IMR-90 (cell line): Measurements from ENCODE around the gene KRT73. TPM values are rescaled to one million over a fixed set of nuclear protein-coding genes. Genes with fewer than 3 reads are reported as not detected.

Source experiments
- ATAC-seq: fragments of 200-7000 bp; cut with Tn5 transposase; 2 replicates; pipeline ENCODE4 v1.9.1; 2020; ENCODE audit warnings: low read depth, mild to moderate bottlenecking, moderate library complexity
- BruUV-seq: library from RNA; stranded (reverse); fragments of 400-500 nt; replicated peaks from 2 replicates; lab custom pipeline; 2021; lab: Mats Ljungman, UMichigan
- CTCF ChIA-PET: fragments of 300-600 bp; formaldehyde crosslinking; extraction: SDS; loops from one replicate; lab custom pipeline; 2021; ENCODE audit warnings: antibody characterized with exemption; lab: Yijun Ruan, JAX
- POLR2A ChIA-PET: fragments of 300-600 bp; sonication (Branson Sonifier 250); formaldehyde crosslinking; loops from one replicate; lab custom pipeline; 2022; ENCODE audit warnings: antibody characterized with exemption; ENCODE audit not compliant: unreplicated experiment; lab: Charles Lee
- DNase-seq: peaks from one replicate; pipeline ENCODE4 v3.0.0; 2013
- H2AFZ ChIP-seq: replicated peaks from 2 replicates; pipeline ENCODE3; 2013; ENCODE audit warnings: low read length, mild to moderate bottlenecking; ENCODE audit not compliant: poor library complexity
- H2AK5ac ChIP-seq: 2 replicates; pipeline ENCODE4 v1.6.1; 2013; ENCODE audit warnings: low read depth, low read length, inconsistent platforms
- H2AK9ac ChIP-seq: replicated peaks from 2 replicates; pipeline ENCODE3; 2013; ENCODE audit warnings: mild to moderate bottlenecking, low read depth, low read length, moderate library complexity; ENCODE audit not compliant: poor library complexity
- H2BK120ac ChIP-seq: 2 replicates; pipeline ENCODE4 v1.6.1; 2013; ENCODE audit warnings: low read depth, low read length, inconsistent platforms
- H2BK15ac ChIP-seq: 3 replicates; pipeline ENCODE4 v1.6.1; 2013; ENCODE audit warnings: low read depth, low read length, inconsistent platforms
- H2BK20ac ChIP-seq: 2 replicates; pipeline ENCODE4 v1.6.1; 2013; ENCODE audit warnings: low read depth, mild to moderate bottlenecking, inconsistent platforms, low read length, moderate library complexity
- H2BK5ac ChIP-seq: 2 replicates; pipeline ENCODE4 v1.6.1; 2013; ENCODE audit warnings: mild to moderate bottlenecking, low read depth, low read length, inconsistent platforms; ENCODE audit not compliant: poor library complexity, severe bottlenecking
- H3K14ac ChIP-seq: replicated peaks from 2 replicates; pipeline ENCODE4 v1.6.1; 2013; ENCODE audit warnings: low read depth, low read length, inconsistent platforms
- H3K18ac ChIP-seq: 2 replicates; pipeline ENCODE4 v1.6.1; 2013; ENCODE audit warnings: low read depth, low read length, control low read depth
- H3K23ac ChIP-seq: 2 replicates; pipeline ENCODE4 v1.6.1; 2013; ENCODE audit warnings: low read depth, low read length, inconsistent platforms
- H3K27ac ChIP-seq: 2 replicates; pipeline ENCODE4 v1.5.1; 2013; ENCODE audit warnings: mild to moderate bottlenecking, control low read depth, low read length; ENCODE audit not compliant: insufficient read depth
- H3K27me3 ChIP-seq: 2 replicates; pipeline ENCODE4 v1.6.1; 2013; ENCODE audit warnings: low read length; ENCODE audit not compliant: control insufficient read depth, insufficient read depth
- H3K36me3 ChIP-seq: 2 replicates; pipeline ENCODE4 v1.6.1; 2013; ENCODE audit warnings: low read length, mixed read lengths; ENCODE audit not compliant: control insufficient read depth, insufficient read depth
- H3K4ac ChIP-seq: 2 replicates; pipeline ENCODE4 v1.6.1; 2013; ENCODE audit warnings: low read depth, low read length, inconsistent platforms
- H3K4me1 ChIP-seq: 2 replicates; pipeline ENCODE4 v1.6.1; 2013; ENCODE audit warnings: low read length, mixed read lengths; ENCODE audit not compliant: control insufficient read depth, insufficient read depth
- H3K4me2 ChIP-seq: 2 replicates; pipeline ENCODE4 v1.6.1; 2013; ENCODE audit warnings: low read depth, mild to moderate bottlenecking, control low read depth, low read length, moderate library complexity
- H3K4me3 ChIP-seq: 2 replicates; pipeline ENCODE4 v1.5.1; 2013; ENCODE audit warnings: low read depth, mild to moderate bottlenecking, control low read depth, low read length, moderate library complexity; ENCODE audit not compliant: insufficient read depth
- H3K56ac ChIP-seq: 2 replicates; pipeline ENCODE4 v1.6.1; 2013; ENCODE audit warnings: low read length, inconsistent platforms; ENCODE audit not compliant: insufficient read depth; ENCODE audit errors: extremely low read depth
- H3K79me1 ChIP-seq, 2 experiments: 2 replicates each; pipeline ENCODE4 v1.6.1; 2013; ENCODE audit warnings: low read length in 2 of 2, inconsistent platforms in 1 of 2, low read depth in 1 of 2
- H3K9ac ChIP-seq: 2 replicates; pipeline ENCODE4 v1.6.1; 2013; ENCODE audit warnings: low read depth, low read length, control low read depth
- H3K9me1 ChIP-seq: 2 replicates; pipeline ENCODE4 v1.6.1; 2013; ENCODE audit warnings: low read length, inconsistent platforms; ENCODE audit not compliant: insufficient read depth
- H3K9me3 ChIP-seq: 2 replicates; pipeline ENCODE4 v1.6.1; 2013; ENCODE audit warnings: low read length; ENCODE audit not compliant: control insufficient read depth, insufficient read depth
- H4K20me1 ChIP-seq: 2 replicates; pipeline ENCODE4 v1.6.1; 2013; ENCODE audit warnings: low read length, inconsistent platforms; ENCODE audit not compliant: insufficient read depth
- H4K5ac ChIP-seq: 2 replicates; pipeline ENCODE4 v1.6.1; 2013; ENCODE audit warnings: mild to moderate bottlenecking, low read depth, low read length, control low read depth
- H4K8ac ChIP-seq, 2 experiments: 2 replicates each; pipeline ENCODE4 v1.6.1; 2013; ENCODE audit warnings: low read depth in 2 of 2, low read length in 2 of 2, control low read depth in 1 of 2, inconsistent platforms in 1 of 2
- H4K91ac ChIP-seq: 2 replicates; pipeline ENCODE4 v1.6.1; 2013; ENCODE audit warnings: low read depth, low read length, inconsistent platforms; ENCODE audit not compliant: insufficient read depth
- BHLHE40 ChIP-seq: fragments of 150-350 bp; IDR thresholded peaks from 2 replicates; pipeline ENCODE4 v1.6.1; 2016; ENCODE audit warnings: mild to moderate bottlenecking, low read depth, low read length
- CEBPB ChIP-seq: IDR thresholded peaks from 2 replicates; pipeline ENCODE4 v1.6.1; 2012; ENCODE audit warnings: low read depth, low read length, improper control_type of control experiment
- MAZ ChIP-seq: IDR thresholded peaks from 2 replicates; pipeline ENCODE4 v1.6.1; 2012; ENCODE audit warnings: low read depth, mild to moderate bottlenecking, low read length, improper control_type of control experiment, moderate library complexity, borderline replicate concordance
- MXI1 ChIP-seq: IDR thresholded peaks from 2 replicates; pipeline ENCODE4 v1.6.1; 2012; ENCODE audit warnings: low read depth, mild to moderate bottlenecking, low read length, moderate library complexity, borderline replicate concordance
- RAD21 ChIP-seq: IDR thresholded peaks from 2 replicates; pipeline ENCODE4 v1.6.1; 2012; ENCODE audit warnings: low read length, improper control_type of control experiment
- RCOR1 ChIP-seq: IDR thresholded peaks from 2 replicates; pipeline ENCODE4 v1.6.1; 2012; ENCODE audit warnings: mild to moderate bottlenecking, low read length, improper control_type of control experiment; ENCODE audit not compliant: insufficient replicate concordance
- WGBS, 2 experiments: methylation state at CpG; one replicate each; pipeline versions ENCODE4 v1.1.5 to v1.1.7; 2013; ENCODE audit warnings: missing lambda C conversion rate in 2 of 2; ENCODE audit not compliant: insufficient read length in 1 of 2; ENCODE audit errors: extremely low coverage in 2 of 2; 5-methylcytosine and 5-hydroxymethylcytosine counted together
- dilution Hi-C: fragments of 300-500 bp; cut with HindIII; formaldehyde crosslinking; loops from one replicate; pipeline ENCODE4 v1.14.3; 2018; ENCODE audit warnings: low sequenced_read_pairs; ENCODE audit not compliant: unreplicated experiment
- in situ Hi-C: fragments of 300-500 bp; cut with MboI; formaldehyde crosslinking; loops from 3 replicates; pipeline ENCODE4 v1.14.3; 2019; ENCODE audit warnings: low sequenced_read_pairs, inconsistent platforms, mixed read lengths
- intact Hi-C: fragments of 100-400 bp; cut with micrococcal nuclease; formaldehyde crosslinking; loops from 2 replicates; pipeline ENCODE4 v1.10.0; 2022
- polyA plus RNA-seq, 3 experiments: library from polyadenylated mRNA; depleted of rRNA; stranded (reverse); fragments of >200 nt; gene quantifications; 2 replicates each; pipeline ENCODE4 v1.2.3, GENCODE V29; 2012; ENCODE audit warnings: low replicate concordance in 1 of 3
- total RNA-seq: library from RNA; depleted of rRNA; stranded (reverse); fragments of >200 nt; gene quantifications from 2 replicates; pipeline ENCODE4 v1.2.3, GENCODE V29; 2012
- TF ChIP-seq, protein P1 (sequence below): fragments of 150-350 bp; IDR thresholded peaks from 2 replicates; pipeline ENCODE4 v1.6.1; 2016; ENCODE audit warnings: low read depth, mild to moderate bottlenecking, low read length, moderate library complexity, borderline replicate concordance

KRT73 gene
- total and polyA plus RNA-seq, 2 of the 4 experiments (the other 2 are of a cell fraction) = not detected

DNA sequence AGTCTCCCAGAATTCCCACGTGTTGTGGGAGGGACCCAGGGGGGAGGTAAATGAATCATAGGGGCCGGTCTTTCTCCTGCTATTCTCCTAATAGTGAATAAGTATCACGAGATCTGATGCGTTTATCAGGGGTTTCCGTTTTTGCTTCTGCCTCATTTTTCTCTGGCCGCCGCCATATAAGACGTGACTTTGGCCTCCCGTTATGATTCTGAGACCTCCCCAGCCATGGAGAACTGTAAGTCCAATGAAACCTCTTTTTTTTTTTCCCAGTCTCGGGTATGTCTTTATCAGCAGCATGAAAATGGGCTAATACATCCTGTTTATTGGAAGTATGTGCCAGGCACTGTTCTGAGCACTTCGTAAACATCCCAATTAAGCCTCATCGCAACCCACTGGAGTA lies 17.9 kb downstream of the KRT73 start:
- TF ChIP-seq MAZ = no peak
- no peak for TF ChIP-seq CEBPB
- TF ChIP-seq, protein P1, sequence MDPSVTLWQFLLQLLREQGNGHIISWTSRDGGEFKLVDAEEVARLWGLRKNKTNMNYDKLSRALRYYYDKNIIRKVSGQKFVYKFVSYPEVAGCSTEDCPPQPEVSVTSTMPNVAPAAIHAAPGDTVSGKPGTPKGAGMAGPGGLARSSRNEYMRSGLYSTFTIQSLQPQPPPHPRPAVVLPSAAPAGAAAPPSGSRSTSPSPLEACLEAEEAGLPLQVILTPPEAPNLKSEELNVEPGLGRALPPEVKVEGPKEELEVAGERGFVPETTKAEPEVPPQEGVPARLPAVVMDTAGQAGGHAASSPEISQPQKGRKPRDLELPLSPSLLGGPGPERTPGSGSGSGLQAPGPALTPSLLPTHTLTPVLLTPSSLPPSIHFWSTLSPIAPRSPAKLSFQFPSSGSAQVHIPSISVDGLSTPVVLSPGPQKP = no peak
- TF ChIP-seq RAD21 = no peak
- no peak for TF ChIP-seq BHLHE40
- no peak for TF ChIP-seq RCOR1
- no peak for TF ChIP-seq MXI1
- POLR2A ChIA-PET = no interaction called here

More for the DNA sequence above, 17.9 kb downstream of the KRT73 start:
- no peaks in the 10 kb centered on the region for H3K9me1 ChIP-seq
- no peak overlapping the region for H2BK20ac ChIP-seq
- no peak overlapping the region for H4K5ac ChIP-seq
- H2BK5ac ChIP-seq = no peak overlapping the region
- no peak overlapping the region for H2BK120ac ChIP-seq
- H3K4me2 ChIP-seq = no peak overlapping the region
- DNase-seq (no peak), ATAC-seq (no peak)
- no peak overlapping the region for H3K9ac ChIP-seq
- CTCF ChIA-PET = no interaction called here
- no peaks in the 10 kb centered on the region for H3K36me3 ChIP-seq
- intact Hi-C loops = no loop called here
- H3K4me1 ChIP-seq = no peaks in the 10 kb centered on the region
- H3K18ac ChIP-seq = no peak overlapping the region
- no peaks in the 10 kb centered on the region for H3K9me3 ChIP-seq
- no peak overlapping the region for H3K4ac ChIP-seq
- no peaks in the 10 kb centered on the region for H4K20me1 ChIP-seq
- no peak overlapping the region for H2BK15ac ChIP-seq
- H3K56ac ChIP-seq = no peak overlapping the region
- H3K14ac ChIP-seq = no peak overlapping the region
- in situ Hi-C loops = no loop called here
- no peak overlapping the region for H2AK5ac ChIP-seq
- no peak overlapping the region for H4K8ac ChIP-seq
- no peak overlapping the region for H3K23ac ChIP-seq
- no peak overlapping the region for H3K27ac ChIP-seq
- H3K4me3 ChIP-seq = no peak overlapping the region
- peaks cover 37% of the 10 kb centered on the region for H3K27me3 ChIP-seq
- no peaks in the 10 kb centered on the region for H3K79me1 ChIP-seq
- H2AK9ac ChIP-seq = no peak overlapping the region
- dilution Hi-C loops = no loop called here
- BruUV-seq = no TSS peak
- WGBS, 2 experiments = 100% methylated on average over 1 of the region's 12 CpGs; no CpG with 5 or more reads in 1 of the 2 experiments
- H4K91ac ChIP-seq = no peak overlapping the region
- no peak overlapping the region for H2AFZ ChIP-seq
